Upper lobe of left lung (tissue), 4 donors: Measurements from ENCODE around the gene VTCN1.

Experiments
- EP300 ChIP-seq, 4 donors: sonication (generic); formaldehyde crosslinking; IDR thresholded peaks; one replicate each; pipeline ENCODE4 v1.5.1; 2017; ENCODE audit warnings: antibody characterized with exemption in 4 of 4, control low read depth in 2 of 4
- POLR2A ChIP-seq, 4 donors: fragments of 450-650 bp; IDR thresholded peaks; one replicate each; pipeline ENCODE4 v1.5.1; 2016 to 2017; ENCODE audit warnings: antibody characterized with exemption in 4 of 4, mild to moderate bottlenecking in 2 of 4
- POLR2AphosphoS5 ChIP-seq, 2 donors: sonication (generic); formaldehyde crosslinking; IDR thresholded peaks; one replicate each; pipeline ENCODE4 v1.5.1; 2017; ENCODE audit warnings: antibody characterized with exemption in 2 of 2
- TF ChIP-seq, protein P1 (sequence below), 6 experiments: fragments of 450-650 bp in 4 of 6; fragments of 200-600 bp in 2 of 6; sonication (generic) in 2 of 6; IDR thresholded peaks; one replicate each; pipeline ENCODE4 v1.5.1; 2016 to 2019; ENCODE audit warnings: antibody characterized with exemption in 6 of 6

DNA sequence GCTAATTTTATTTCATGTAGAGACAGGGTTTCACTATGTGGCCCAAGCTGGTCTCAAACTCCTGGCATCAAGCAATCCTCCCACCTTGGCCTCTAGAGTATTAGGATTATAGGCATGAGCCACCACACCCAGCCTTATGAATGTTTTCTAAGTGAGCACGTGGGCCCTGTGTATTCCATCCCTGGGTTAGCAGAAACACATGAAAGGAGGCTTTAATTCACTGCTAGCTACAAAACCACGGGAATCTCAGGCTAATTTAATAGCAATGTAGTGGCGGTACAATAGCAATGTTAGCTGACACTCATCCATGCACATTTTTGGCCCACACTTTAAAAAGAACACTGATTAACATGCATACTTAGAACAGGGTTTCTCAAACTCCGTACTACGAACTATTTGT lies 32.0 kb downstream of the VTCN1 start:
- TF ChIP-seq, protein P1, sequence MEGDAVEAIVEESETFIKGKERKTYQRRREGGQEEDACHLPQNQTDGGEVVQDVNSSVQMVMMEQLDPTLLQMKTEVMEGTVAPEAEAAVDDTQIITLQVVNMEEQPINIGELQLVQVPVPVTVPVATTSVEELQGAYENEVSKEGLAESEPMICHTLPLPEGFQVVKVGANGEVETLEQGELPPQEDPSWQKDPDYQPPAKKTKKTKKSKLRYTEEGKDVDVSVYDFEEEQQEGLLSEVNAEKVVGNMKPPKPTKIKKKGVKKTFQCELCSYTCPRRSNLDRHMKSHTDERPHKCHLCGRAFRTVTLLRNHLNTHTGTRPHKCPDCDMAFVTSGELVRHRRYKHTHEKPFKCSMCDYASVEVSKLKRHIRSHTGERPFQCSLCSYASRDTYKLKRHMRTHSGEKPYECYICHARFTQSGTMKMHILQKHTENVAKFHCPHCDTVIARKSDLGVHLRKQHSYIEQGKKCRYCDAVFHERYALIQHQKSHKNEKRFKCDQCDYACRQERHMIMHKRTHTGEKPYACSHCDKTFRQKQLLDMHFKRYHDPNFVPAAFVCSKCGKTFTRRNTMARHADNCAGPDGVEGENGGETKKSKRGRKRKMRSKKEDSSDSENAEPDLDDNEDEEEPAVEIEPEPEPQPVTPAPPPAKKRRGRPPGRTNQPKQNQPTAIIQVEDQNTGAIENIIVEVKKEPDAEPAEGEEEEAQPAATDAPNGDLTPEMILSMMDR (IDR thresholded peaks at IDR 0.05), result no peak
- no peak for TF ChIP-seq POLR2AphosphoS5 (IDR thresholded peaks at IDR 0.05)
- TF ChIP-seq POLR2A (IDR thresholded peaks at IDR 0.05), result no peak
- no peak for TF ChIP-seq EP300 (IDR thresholded peaks at IDR 0.05)
